ENCODE data around the gene DPT. TPM values are rescaled to one million over a fixed set of nuclear protein-coding genes. Genes with fewer than 3 reads are reported as not detected.

Gene DPT
- total RNA-seq, 2 experiments from 2014 or later: not detected

DNA sequence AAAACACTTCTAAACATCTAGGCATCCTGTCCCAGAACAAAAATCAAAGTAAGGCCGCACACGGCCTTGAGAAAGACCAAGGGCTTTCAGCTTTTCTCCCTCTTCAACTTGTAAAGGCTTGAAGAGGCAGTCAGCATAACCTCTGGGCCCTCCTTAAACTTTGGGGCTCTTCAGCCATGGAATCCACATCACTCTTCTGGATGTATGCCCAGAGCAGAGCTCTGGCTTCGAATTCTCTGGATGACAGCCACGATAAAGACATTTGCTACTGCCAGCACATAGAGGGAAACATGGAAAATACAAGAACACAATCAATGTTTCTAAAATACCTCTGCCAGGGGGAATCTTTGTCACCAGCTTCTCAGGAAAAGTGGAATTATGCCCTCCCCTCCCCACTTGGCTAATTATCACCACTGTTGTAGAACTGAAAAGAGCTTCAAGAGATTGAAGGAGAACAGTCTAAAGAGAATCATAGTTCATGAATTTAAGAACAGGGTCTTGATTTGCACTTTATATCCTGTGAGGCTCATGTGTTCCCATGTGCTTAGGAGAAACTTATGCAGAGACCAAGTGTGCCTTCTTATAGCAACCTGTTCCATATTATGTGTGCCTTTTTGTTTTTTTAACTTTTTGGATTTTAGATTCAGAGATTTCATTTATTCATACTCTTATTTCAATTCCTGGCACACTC lies 39.0 kb upstream of the DPT start:
- ATAC-seq (ENCODE audit: poor library complexity) (no peak), DNase-seq (no peak)
- no peaks in the 10 kb centered on the region for H3K9me3 Mint-ChIP-seq
- no peak overlapping the region for H3K27ac Mint-ChIP-seq
- no peaks in the 10 kb centered on the region for H3K4me1 Mint-ChIP-seq (ENCODE audit: low read depth)
- POLR2A ChIA-PET: no interaction called here
- Histone ChIP-seq H3K27me3 (ENCODE audit: control insufficient read depth in 1 of 2, insufficient read depth in 2 of 2, low read length in 2 of 2) (no peaks in the 10 kb centered on the region), H3K36me3 (ENCODE audit: insufficient read depth, low read length) (no peaks in the 10 kb centered on the region), H3K9me3 (ENCODE audit: control insufficient read depth in 1 of 2, insufficient read depth in 1 of 2, low read length in 2 of 2) (no peaks in the 10 kb centered on the region), H3K27ac (ENCODE audit: low read depth in 1 of 2, low read length in 2 of 2) (no peak overlapping the region), H3K4me3 (ENCODE audit: low read length) (no peak overlapping the region), H3K4me1 (ENCODE audit: insufficient read depth, low read length) (no peaks in the 10 kb centered on the region)
- CTCF ChIA-PET: no interaction called here
- H3K4me3 Mint-ChIP-seq: no peak overlapping the region
- no peaks in the 10 kb centered on the region for H3K27me3 Mint-ChIP-seq
- intact Hi-C loops (cut with DNase I, micrococcal nuclease): no loop called here
- TF ChIP-seq, protein P1, sequence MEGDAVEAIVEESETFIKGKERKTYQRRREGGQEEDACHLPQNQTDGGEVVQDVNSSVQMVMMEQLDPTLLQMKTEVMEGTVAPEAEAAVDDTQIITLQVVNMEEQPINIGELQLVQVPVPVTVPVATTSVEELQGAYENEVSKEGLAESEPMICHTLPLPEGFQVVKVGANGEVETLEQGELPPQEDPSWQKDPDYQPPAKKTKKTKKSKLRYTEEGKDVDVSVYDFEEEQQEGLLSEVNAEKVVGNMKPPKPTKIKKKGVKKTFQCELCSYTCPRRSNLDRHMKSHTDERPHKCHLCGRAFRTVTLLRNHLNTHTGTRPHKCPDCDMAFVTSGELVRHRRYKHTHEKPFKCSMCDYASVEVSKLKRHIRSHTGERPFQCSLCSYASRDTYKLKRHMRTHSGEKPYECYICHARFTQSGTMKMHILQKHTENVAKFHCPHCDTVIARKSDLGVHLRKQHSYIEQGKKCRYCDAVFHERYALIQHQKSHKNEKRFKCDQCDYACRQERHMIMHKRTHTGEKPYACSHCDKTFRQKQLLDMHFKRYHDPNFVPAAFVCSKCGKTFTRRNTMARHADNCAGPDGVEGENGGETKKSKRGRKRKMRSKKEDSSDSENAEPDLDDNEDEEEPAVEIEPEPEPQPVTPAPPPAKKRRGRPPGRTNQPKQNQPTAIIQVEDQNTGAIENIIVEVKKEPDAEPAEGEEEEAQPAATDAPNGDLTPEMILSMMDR (IDR thresholded peaks at IDR 0.05): no peak
- no peaks in the 10 kb centered on the region for H3K36me3 Mint-ChIP-seq (ENCODE audit: low read depth)

DNA sequence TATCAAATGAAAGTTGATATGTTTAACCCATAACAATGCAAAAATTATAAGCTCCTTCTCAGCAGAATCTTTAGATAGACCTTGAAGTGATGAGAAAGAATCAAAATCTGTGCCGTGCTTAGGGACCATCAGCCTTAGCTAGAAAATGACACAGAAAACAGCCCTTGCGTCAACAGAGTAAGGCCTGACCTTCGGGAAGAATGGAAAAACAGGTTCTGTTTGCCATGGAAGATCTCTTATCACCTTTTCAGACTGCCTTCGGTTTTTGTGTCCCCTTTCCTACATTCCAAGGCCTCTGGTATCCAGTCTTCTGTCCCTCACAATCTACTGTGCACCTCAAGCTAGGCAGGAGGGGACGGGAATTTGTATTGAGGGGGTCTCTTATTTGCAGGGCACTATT lies 37.6 kb upstream of the DPT start:
- no peak overlapping the region for H3K4me3 ChIP-seq (ENCODE audit: low read length)
- no peak overlapping the region for H3K4me3 Mint-ChIP-seq
- no peak overlapping the region for H3K27ac ChIP-seq (ENCODE audit: low read depth in 1 of 2, low read length in 2 of 2)
- no peaks in the 10 kb centered on the region for H3K27me3 ChIP-seq (ENCODE audit: control insufficient read depth in 1 of 2, insufficient read depth in 2 of 2, low read length in 2 of 2)
- no peaks in the 10 kb centered on the region for H3K36me3 Mint-ChIP-seq (ENCODE audit: low read depth)
- H3K27me3 Mint-ChIP-seq: no peaks in the 10 kb centered on the region
- no peaks in the 10 kb centered on the region for H3K36me3 ChIP-seq (ENCODE audit: insufficient read depth, low read length)
- no peak overlapping the region for H3K27ac Mint-ChIP-seq
- no peaks in the 10 kb centered on the region for H3K4me1 Mint-ChIP-seq (ENCODE audit: low read depth)
- intact Hi-C loops (cut with DNase I, micrococcal nuclease): no loop called here
- H3K4me1 ChIP-seq (ENCODE audit: insufficient read depth, low read length): no peaks in the 10 kb centered on the region
- ATAC-seq (ENCODE audit: poor library complexity) (no peak), DNase-seq (no peak)
- TF ChIP-seq, protein P1 (IDR thresholded peaks at IDR 0.05): no peak
- no peaks in the 10 kb centered on the region for H3K9me3 ChIP-seq (ENCODE audit: control insufficient read depth in 1 of 2, insufficient read depth in 1 of 2, low read length in 2 of 2)
- CTCF ChIA-PET: interaction anchor here (1.0 kb wide), 1 partner anchor 29 kb away, joined by 3 read pairs; no protein-coding TSS in a partner anchor
- no peaks in the 10 kb centered on the region for H3K9me3 Mint-ChIP-seq
- POLR2A ChIA-PET: no interaction called here

- intact Hi-C loops (cut with DNase I, micrococcal nuclease): no loop called here
- ATAC-seq (ENCODE audit: poor library complexity): no peak
- CTCF ChIA-PET: interaction anchor here (0.8 to 1.3 kb wide), 2 partner anchors 18 to 19 kb away, joined by 3 read pairs; no protein-coding TSS in a partner anchor
These were observed 34.0 kb upstream of the DPT start for GRCh38 chr1:168763031-168763430.

More at GRCh38 chr1:168763031-168763430, 34.0 kb upstream of the DPT start:
- Histone ChIP-seq H3K4me1 (ENCODE audit: insufficient read depth, low read length) (no peaks in the 10 kb centered on the region), H3K27ac (ENCODE audit: low read depth in 1 of 2, low read length in 2 of 2) (no peak overlapping the region), H3K4me3 (ENCODE audit: low read length) (no peak overlapping the region), H3K36me3 (ENCODE audit: insufficient read depth, low read length) (no peaks in the 10 kb centered on the region), H3K27me3 (ENCODE audit: control insufficient read depth in 1 of 2, insufficient read depth in 2 of 2, low read length in 2 of 2) (no peaks in the 10 kb centered on the region), H3K9me3 (ENCODE audit: control insufficient read depth in 1 of 2, insufficient read depth in 1 of 2, low read length in 2 of 2) (no peaks in the 10 kb centered on the region)
- Mint-ChIP-seq H3K9me3 (no peaks in the 10 kb centered on the region), H3K4me3 (no peak overlapping the region), H3K4me1 (ENCODE audit: low read depth) (no peaks in the 10 kb centered on the region), H3K27me3 (no peaks in the 10 kb centered on the region), H3K36me3 (ENCODE audit: low read depth) (no peaks in the 10 kb centered on the region), H3K27ac (no peak overlapping the region)
- TF ChIP-seq, protein P1 (IDR thresholded peaks at IDR 0.05): no peak
- no peak for DNase-seq
- POLR2A ChIA-PET: interaction anchor here (0.7 kb wide), 1 partner anchor 12 kb away, joined by 3 read pairs; no protein-coding TSS in a partner anchor
